HL-60/S4 treated with retinoic acid at 250 ng/mL for 4 days and 3 days (cell line): ENCODE results near the gene CXCR4.

Experiments
- in situ Hi-C: fragments of 300-500 bp; cut with MboI; formaldehyde crosslinking; loops from 2 replicates; pipeline ENCODE4 v1.7.0; 2022; ENCODE audit warnings: low sequenced_read_pairs

Gene CXCR4

GRCh38 chr2:136117909-136118818 lies at the start of gene CXCR4:
CXCR4 (minus strand) TSS chr2:136118149; CDS start chr2:136118060, 89 bp downstream.
- in situ Hi-C loops = no loop called here

GRCh38 chr2:136164280-136164776 lies 46.4 kb upstream of the CXCR4 start:
- in situ Hi-C loops = no loop called here

GRCh38 chr2:136162438-136162837 lies 44.5 kb upstream of the CXCR4 start:
- in situ Hi-C loops = no loop called here

- in situ Hi-C loops = no loop called here
These were observed 38.5 kb upstream of the CXCR4 start for GRCh38 chr2:136156411-136156810.

GRCh38 chr2:136154384-136154783 lies 36.4 kb upstream of the CXCR4 start:
- in situ Hi-C loops = no loop called here

GRCh38 chr2:136151021-136151971 lies 33.3 kb upstream of the CXCR4 start:
- in situ Hi-C loops = no loop called here

- in situ Hi-C loops = no loop called here
These were observed 31.1 kb upstream of the CXCR4 start for GRCh38 chr2:136149011-136149410.

GRCh38 chr2:136146564-136146963 lies 28.6 kb upstream of the CXCR4 start:
- in situ Hi-C loops = no loop called here

- in situ Hi-C loops = no loop called here
These were observed 25.9 kb upstream of the CXCR4 start for GRCh38 chr2:136143603-136144451.

GRCh38 chr2:136141510-136142149 lies 23.7 kb upstream of the CXCR4 start:
- in situ Hi-C loops = no loop called here

GRCh38 chr2:136139631-136140030 lies 21.7 kb upstream of the CXCR4 start:
- in situ Hi-C loops = no loop called here

- in situ Hi-C loops = no loop called here
These were observed 20.0 kb upstream of the CXCR4 start for GRCh38 chr2:136137982-136138381.

- in situ Hi-C loops = no loop called here
These were observed 19.0 kb upstream of the CXCR4 start for GRCh38 chr2:136136931-136137330.

GRCh38 chr2:136135921-136136906 lies 18.3 kb upstream of the CXCR4 start:
- in situ Hi-C loops = no loop called here

- in situ Hi-C loops = no loop called here
These were observed 17.5 kb upstream of the CXCR4 start for GRCh38 chr2:136135462-136135861.

- in situ Hi-C loops = no loop called here
These were observed 16.2 kb upstream of the CXCR4 start for GRCh38 chr2:136134126-136134525.

GRCh38 chr2:136133586-136133985 lies 15.6 kb upstream of the CXCR4 start:
- in situ Hi-C loops = no loop called here

GRCh38 chr2:136133176-136133575 lies 15.2 kb upstream of the CXCR4 start:
- in situ Hi-C loops = no loop called here

- in situ Hi-C loops = no loop called here
These were observed 14.8 kb upstream of the CXCR4 start for GRCh38 chr2:136132825-136133155.
